ENCODE measurements around the gene SLC16A11.
A peak's percentile ranks its signal among the peaks of the same experiment; 100 is the strongest.
"Not testable (repeated sequence)": the region's sequence is repeated elsewhere in the genome, so short reads cannot be mapped to it uniquely, and the experiment has no call there.

Gene SLC16A11

DNA sequence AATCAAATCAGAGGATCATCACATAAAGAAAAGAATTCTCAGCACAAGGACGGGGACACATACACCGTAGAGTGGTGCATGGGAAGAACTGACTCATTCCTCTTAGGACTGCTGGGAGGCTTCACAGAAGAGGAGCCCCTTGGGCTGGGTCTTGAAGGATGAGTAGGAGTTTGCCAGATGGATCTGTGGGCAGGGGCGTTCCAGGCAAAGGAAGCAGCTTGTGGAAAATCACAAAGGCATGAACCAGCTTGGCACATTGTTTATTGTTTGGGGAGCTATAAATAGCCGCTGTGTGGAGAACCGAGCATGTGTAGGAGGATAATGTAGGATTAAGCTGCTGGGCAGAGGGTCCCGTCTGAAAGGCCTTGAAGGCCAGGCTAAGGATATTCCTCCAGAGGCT lies 5.1 kb upstream of the SLC16A11 start:
- TF ChIP-seq, protein P1, sequence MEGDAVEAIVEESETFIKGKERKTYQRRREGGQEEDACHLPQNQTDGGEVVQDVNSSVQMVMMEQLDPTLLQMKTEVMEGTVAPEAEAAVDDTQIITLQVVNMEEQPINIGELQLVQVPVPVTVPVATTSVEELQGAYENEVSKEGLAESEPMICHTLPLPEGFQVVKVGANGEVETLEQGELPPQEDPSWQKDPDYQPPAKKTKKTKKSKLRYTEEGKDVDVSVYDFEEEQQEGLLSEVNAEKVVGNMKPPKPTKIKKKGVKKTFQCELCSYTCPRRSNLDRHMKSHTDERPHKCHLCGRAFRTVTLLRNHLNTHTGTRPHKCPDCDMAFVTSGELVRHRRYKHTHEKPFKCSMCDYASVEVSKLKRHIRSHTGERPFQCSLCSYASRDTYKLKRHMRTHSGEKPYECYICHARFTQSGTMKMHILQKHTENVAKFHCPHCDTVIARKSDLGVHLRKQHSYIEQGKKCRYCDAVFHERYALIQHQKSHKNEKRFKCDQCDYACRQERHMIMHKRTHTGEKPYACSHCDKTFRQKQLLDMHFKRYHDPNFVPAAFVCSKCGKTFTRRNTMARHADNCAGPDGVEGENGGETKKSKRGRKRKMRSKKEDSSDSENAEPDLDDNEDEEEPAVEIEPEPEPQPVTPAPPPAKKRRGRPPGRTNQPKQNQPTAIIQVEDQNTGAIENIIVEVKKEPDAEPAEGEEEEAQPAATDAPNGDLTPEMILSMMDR (IDR thresholded peaks at IDR 0.05; ENCODE audit: low read depth, low read length) = no peak
- no peak for DNase-seq (ENCODE audit: extremely low read depth, low read depth)

DNA sequence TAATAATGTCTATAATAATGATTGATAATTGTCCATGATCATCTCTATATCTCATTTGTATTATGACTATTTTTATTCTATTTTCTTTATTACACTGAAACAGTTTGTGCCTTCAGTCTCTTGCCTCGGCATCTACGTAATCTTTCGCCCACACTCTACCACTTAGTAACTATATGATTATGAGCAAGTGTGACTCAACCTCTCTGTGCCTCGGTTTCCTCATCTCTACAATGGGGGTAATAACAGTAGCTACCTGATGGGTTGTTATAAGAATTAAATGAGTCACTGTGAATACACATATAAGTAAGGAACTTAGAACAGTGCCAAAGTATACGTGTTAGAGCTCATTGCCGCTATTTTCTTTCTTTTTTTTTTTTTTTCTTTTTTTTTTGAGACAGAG lies 3.7 kb upstream of the SLC16A11 start:
- DNase-seq (ENCODE audit: extremely low read depth, low read depth) = no peak
- TF ChIP-seq, protein P1 (IDR thresholded peaks at IDR 0.05; ENCODE audit: low read depth, low read length) = no peak

DNA sequence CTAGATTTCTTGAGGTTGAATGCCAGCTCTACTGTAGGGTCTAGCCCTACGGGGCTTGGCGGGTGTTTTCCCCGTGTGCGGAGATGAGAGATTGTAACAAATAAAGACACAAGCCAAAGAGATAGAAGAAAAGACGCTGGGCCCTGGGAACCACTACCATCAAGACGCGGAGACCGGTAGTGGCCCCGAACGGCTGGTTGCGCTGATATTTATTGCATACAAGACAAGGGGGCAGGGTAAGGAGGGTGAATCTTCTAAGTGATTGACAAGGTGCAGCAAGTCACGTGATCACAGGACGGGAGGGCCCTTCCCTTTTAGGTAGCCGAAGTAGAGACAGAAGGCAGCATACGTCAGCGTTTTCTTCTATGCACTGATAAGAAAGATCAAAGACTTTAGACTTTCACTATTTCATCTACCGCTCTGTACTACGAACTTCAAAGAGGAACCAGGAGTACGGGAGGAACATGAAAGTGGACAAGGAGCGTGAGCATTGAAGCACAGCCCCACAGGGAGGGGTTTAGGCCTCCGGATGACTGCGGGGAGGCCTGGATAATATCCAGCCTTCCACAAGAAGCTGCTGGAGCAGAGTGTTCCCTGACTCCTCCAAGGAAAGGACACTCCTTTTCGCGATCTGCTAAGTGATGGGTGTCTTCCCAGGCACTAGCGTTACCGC lies 3.0 kb upstream of the SLC16A11 start:
- DNase-seq (ENCODE audit: extremely low read depth, low read depth) = not testable (repeated sequence)

DNA sequence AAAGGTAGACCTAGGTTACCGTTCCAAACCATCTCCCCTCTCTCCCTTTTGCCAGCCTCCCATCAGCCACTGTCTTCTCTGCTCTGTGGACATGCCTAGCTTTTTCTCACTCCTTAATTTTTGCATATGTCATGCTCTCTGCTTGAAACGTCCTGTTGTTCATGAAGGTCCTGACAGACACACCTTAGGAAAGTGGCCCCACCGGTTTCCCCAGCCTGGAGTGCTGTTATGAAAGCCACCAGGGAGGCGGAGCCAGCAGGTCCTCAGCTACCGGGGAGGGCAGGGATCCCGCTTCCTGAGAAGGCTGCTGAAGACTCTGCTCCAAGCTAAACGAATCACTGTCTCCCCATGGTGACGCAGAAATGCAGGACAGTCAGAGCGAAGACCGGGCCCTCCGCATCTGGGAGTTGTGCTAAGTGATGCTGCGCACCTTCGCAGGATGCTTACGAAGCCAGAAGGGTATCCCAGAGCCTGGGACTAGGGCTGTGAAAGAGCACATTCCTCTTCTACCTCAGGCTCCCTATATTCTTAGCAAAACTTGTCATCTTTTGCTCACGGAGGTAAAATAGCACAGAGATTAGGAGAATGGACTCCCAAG lies 2.3 kb upstream of the SLC16A11 start:
- DNase-seq (ENCODE audit: extremely low read depth, low read depth) = no peak

DNA sequence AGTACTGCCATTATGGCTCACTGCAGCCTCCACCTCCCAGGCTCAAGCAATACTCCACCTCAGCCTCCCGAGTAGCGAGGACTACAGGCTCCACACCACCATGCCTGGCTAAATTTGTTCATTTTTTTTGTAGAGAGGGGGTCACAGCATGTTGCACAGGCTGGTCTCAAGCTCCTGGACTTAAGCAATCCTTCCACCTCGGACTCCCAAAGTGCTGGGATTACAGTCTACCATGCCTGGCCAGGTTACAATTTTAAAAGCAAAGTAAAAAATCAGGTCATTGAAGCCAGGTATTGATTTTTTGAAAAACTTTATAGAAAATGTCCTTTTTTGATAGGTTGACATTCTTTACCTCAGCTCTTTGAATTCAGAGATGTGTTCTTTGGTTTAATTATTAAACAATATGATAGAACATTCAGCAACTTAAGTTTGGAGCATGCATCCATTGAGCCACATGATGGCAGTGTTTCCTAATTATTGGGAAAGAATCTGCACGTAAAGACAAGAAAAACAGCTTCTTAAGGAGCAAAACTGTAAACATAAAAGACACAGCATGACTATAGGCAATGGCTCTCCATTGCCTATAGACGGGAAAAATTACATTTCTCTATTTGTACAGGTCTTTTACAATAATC lies 1.7 kb upstream of the SLC16A11 start:
- TF ChIP-seq, protein P1 (IDR thresholded peaks at IDR 0.05; ENCODE audit: low read depth, low read length) = peak; percentile 75
- peak; percentile 54 for DNase-seq (ENCODE audit: extremely low read depth, low read depth)

More for the DNA sequence above, 2.3 kb upstream of the SLC16A11 start:
- TF ChIP-seq, protein P1 (IDR thresholded peaks at IDR 0.05; ENCODE audit: low read depth, low read length) = no peak

DNA sequence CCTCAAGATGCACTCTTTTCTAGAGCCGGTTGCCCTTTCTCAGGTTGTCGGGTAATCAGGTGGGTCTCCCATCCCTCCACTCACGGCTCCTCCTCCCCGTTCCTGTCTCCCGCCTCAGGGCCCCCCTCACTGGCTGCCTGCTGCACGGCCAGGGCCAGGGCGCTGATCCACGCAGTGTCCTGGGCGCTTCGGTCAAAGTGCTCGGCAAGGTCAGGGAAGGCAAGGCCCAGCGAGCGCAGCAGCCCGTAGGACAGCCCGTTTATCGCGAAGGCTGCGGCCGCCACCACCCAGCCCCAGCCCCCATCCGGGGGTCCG lies 753 bp downstream of the SLC16A11 start:
- no peak for DNase-seq (ENCODE audit: extremely low read depth, low read depth)
- TF ChIP-seq, protein P1 (IDR thresholded peaks at IDR 0.05; ENCODE audit: low read depth, low read length) = no peak

DNA sequence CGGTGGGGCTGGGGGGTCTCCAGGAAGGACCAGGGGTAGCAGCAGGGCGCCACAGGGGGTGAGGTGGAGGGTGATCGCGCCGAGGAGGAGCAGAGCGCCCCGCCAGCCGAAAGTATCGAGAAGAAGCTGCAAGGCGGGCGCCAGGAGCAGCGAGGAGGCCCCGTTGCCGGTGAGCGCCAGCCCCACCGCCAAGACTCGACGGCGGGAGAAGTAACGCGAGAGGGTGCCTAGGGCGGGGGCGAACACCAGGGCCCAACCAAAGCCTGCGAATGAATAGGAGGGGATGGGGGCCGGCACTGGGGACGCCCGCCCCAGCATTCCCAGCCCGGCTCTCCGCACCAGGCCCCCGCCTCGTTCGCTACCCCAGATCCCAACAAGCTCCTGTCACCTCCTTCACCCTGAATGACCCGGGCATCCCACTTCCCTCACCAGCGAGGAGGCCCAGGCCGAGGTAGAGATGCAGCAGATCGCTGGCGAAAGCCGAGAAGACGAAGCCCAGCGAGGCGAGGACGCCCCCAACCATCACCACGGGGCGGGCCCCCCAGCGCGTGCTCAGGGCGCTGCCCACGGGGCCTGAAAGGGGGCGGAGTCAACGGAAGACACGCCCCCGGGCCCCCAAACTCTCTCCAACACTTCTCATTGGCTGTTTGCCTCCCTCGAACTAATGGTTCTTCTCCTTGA lies 1.3 kb downstream of the SLC16A11 start:
- TF ChIP-seq, protein P1 (IDR thresholded peaks at IDR 0.05; ENCODE audit: low read depth, low read length) = no peak

More for the DNA sequence above, 1.3 kb downstream of the SLC16A11 start:
- no peak for DNase-seq (ENCODE audit: extremely low read depth, low read depth)
